ENCODE data around the gene PROCR. TPM values are rescaled to one million over a fixed set of nuclear protein-coding genes. Genes with fewer than 3 reads are reported as not detected.
"Not testable (repeated sequence)": the region's sequence is repeated elsewhere in the genome, so short reads cannot be mapped to it uniquely, and the experiment has no call there.

PROCR gene
- total RNA-seq, 1 experiment from 2014 or later: 52.0 TPM

DNA sequence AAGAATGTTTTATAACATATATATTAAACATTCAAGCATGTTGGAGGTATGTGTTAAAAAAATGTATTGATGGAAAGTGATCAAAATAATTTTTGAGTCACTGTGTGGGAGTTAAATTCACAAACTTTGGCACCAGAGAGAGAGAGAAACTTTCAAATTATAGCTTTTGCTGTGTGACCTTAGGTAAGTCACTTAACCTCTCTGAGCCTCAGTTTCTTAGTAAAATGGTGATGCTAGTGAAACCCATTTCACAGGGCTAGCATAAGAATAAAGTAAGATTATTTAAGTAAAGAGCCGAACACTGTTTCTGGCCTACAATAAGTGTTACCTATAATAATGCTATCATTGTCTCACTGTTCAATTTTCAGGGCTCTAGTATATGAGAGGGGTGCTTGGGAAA lies 4.1 kb upstream of the PROCR start:
- H3K27me3 ChIP-seq (ENCODE audit: insufficient read depth, low read length): no peaks in the 10 kb centered on the region
- H3K79me2 ChIP-seq (ENCODE audit: insufficient read depth, low read length): peaks cover 7% of the 10 kb centered on the region; the same call in 1 of the 2 replicates
- H3K36me3 ChIP-seq (ENCODE audit: control insufficient read depth in 1 of 2, insufficient read depth in 2 of 2, low read length in 2 of 2): no peaks in the 10 kb centered on the region
- RAD21 ChIA-PET (ENCODE audit: low non-redundant PET in 1 of 2, low total read pairs in 2 of 2, uncharacterized antibody in 2 of 2, unreplicated experiment in 2 of 2): no interaction called here
- POLR2A ChIA-PET: no interaction called here
- no peaks in the 10 kb centered on the region for H3K9me3 ChIP-seq (ENCODE audit: control insufficient read depth in 1 of 2, insufficient read depth in 1 of 2, low read depth in 1 of 2, low read length in 2 of 2)
- H2AFZ ChIP-seq (ENCODE audit: low read depth, low read length, poor library complexity, severe bottlenecking): no peak overlapping the region
- DNase-seq (ENCODE audit: low read depth, low spot score): no peak
- peaks cover 7 to 17% of the 10 kb centered on the region in 2 experiments for H3K4me1 ChIP-seq (ENCODE audit: control insufficient read depth in 1 of 2, insufficient read depth in 2 of 2, low read length in 2 of 2)
- no peak overlapping the region for H3K27ac ChIP-seq (ENCODE audit: low read depth, low read length)
- TF ChIP-seq, protein P1, sequence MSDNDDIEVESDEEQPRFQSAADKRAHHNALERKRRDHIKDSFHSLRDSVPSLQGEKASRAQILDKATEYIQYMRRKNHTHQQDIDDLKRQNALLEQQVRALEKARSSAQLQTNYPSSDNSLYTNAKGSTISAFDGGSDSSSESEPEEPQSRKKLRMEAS (IDR thresholded peaks at IDR 0.05): 0 out of 2 replicates have a peak, but pooled peaks have one; percentile 17
- TF ChIP-seq ZNF274 (IDR thresholded peaks at IDR 0.05; ENCODE audit: low read depth, low read length): no peak
- no peaks in the 10 kb centered on the region for H3K9me2 ChIP-seq (ENCODE audit: insufficient read depth)
- intact Hi-C loops (cut with micrococcal nuclease): no loop called here
- H3K4me2 ChIP-seq (ENCODE audit: low read length): no peak overlapping the region
- H4K20me1 ChIP-seq (ENCODE audit: insufficient read depth): no peaks in the 10 kb centered on the region
- BruUV-seq (replicated peaks): no TSS peak
- CTCF ChIA-PET: interaction anchor here (2.0 kb wide), 1 partner anchor 23 kb away, joined by 8 read pairs; no protein-coding TSS in a partner anchor
- no peak overlapping the region for H3K4me3 ChIP-seq (replicated peaks in 1 of 2; ENCODE audit: low read depth in 1 of 2, low read length in 2 of 2)
- H3K9ac ChIP-seq (ENCODE audit: low read length): no peak overlapping the region
- no peak for ATAC-seq

DNA sequence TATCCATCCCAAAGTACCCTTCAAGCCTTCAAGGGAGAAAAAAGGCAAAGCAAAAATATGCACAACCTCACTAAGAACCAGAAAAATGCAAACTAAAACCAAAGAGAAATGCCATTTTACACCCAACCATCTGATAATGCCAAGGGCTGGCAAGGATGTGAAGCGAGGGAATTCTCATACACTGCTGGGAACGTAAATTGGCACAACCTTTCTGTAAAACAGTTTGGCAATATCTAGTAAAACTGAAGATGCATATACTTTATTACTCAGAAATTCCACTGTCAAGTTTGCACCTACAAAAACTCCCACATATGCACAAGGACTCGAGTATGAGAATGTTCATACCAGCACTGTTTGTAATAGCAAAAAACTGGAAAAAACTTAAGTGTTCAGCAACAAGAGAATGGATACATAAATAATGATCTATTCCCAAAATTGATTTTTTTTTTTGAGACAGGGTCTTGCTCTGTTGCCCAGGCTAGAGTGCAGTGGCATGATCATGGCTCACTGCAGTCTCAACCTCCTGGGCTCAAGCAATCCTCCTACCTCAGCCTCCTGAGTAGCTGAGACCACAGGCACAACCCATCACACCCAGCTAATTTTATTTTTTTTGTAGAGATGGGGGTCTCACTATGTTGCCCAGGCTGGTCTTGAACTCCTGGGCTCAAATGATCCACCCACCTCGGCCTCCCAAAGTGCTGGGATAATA lies 3.0 kb upstream of the PROCR start:
- H3K27me3 ChIP-seq (ENCODE audit: insufficient read depth, low read length); intact Hi-C loops (cut with micrococcal nuclease); H4K20me1 ChIP-seq (ENCODE audit: insufficient read depth); H3K9me3 ChIP-seq (ENCODE audit: control insufficient read depth in 1 of 2, insufficient read depth in 1 of 2, low read depth in 1 of 2, low read length in 2 of 2); H3K27ac ChIP-seq (ENCODE audit: low read depth, low read length); BruUV-seq (replicated peaks); ATAC-seq; POLR2A ChIA-PET; DNase-seq (ENCODE audit: low read depth, low spot score); H3K9me2 ChIP-seq (ENCODE audit: insufficient read depth); H3K9ac ChIP-seq (ENCODE audit: low read length); CTCF ChIA-PET; H2AFZ ChIP-seq (ENCODE audit: low read depth, low read length, poor library complexity, severe bottlenecking); H3K4me3 ChIP-seq (replicated peaks in 1 of 2; ENCODE audit: low read depth in 1 of 2, low read length in 2 of 2); H3K4me2 ChIP-seq (ENCODE audit: low read length); H3K36me3 ChIP-seq (ENCODE audit: control insufficient read depth in 1 of 2, insufficient read depth in 2 of 2, low read length in 2 of 2); RAD21 ChIA-PET (ENCODE audit: low non-redundant PET in 1 of 2, low total read pairs in 2 of 2, uncharacterized antibody in 2 of 2, unreplicated experiment in 2 of 2): not testable (repeated sequence)
- H3K79me2 ChIP-seq (ENCODE audit: insufficient read depth, low read length): peaks cover 14% of the 10 kb centered on the region; the same call in 1 of the 2 replicates
- H3K4me1 ChIP-seq (ENCODE audit: control insufficient read depth in 1 of 2, insufficient read depth in 2 of 2, low read length in 2 of 2): peaks cover 7 to 25% of the 10 kb centered on the region in 2 experiments
